Measurements from ENCODE around the gene SKOR1. TPM values are rescaled to one million over a fixed set of nuclear protein-coding genes. Genes with fewer than 3 reads are reported as not detected.

Gene SKOR1
- total and polyA plus RNA-seq, 2 of the 4 experiments (the other 2 are of a cell fraction), result 0.03 TPM; not detected in 1

GRCh38 chr15:67818464-67818863, 6.8 kb upstream of the SKOR1 start:
- intact Hi-C loops (cut with micrococcal nuclease) (no loop called here), in situ Hi-C loops (cut with MboI; ENCODE audit: low sequenced_read_pairs) (no loop called here), dilution Hi-C loops (cut with HindIII; ENCODE audit: low sequenced_read_pairs, unreplicated experiment) (no loop called here)
- Histone ChIP-seq H3K79me1 (ENCODE audit: low read depth in 1 of 2, low read length in 2 of 2) (no peaks in the 10 kb centered on the region; a peak in 1 of 4 replicates), H2AFZ (replicated peaks; ENCODE audit: low read length, poor library complexity) (no peak overlapping the region), H3K18ac (ENCODE audit: low read depth, low read length) (no peak overlapping the region), H2AK5ac (ENCODE audit: low read depth, low read length) (no peak overlapping the region), H2AK9ac (replicated peaks; ENCODE audit: low read depth, low read length, poor library complexity) (no peak overlapping the region), H3K4ac (ENCODE audit: low read depth, low read length) (no peak overlapping the region), H4K20me1 (ENCODE audit: insufficient read depth, low read length) (peaks cover 11% of the 10 kb centered on the region), H3K4me2 (ENCODE audit: low read depth, low read length) (no peak overlapping the region), H3K56ac (ENCODE audit: extremely low read depth, insufficient read depth, low read length) (no peak overlapping the region), H4K5ac (ENCODE audit: low read depth, low read length) (no peak overlapping the region), H3K14ac (replicated peaks; ENCODE audit: low read depth, low read length) (no peak overlapping the region), H3K9me3 (ENCODE audit: control insufficient read depth, insufficient read depth, low read length) (peaks cover 12% of the 10 kb centered on the region; the same call in 1 of the 2 replicates), H2BK120ac (ENCODE audit: low read depth, low read length) (no peak overlapping the region), H2BK5ac (ENCODE audit: low read depth, low read length, poor library complexity, severe bottlenecking) (no peak overlapping the region), H3K4me3 (ENCODE audit: insufficient read depth, low read depth, low read length) (no peak overlapping the region), H3K9me1 (ENCODE audit: insufficient read depth, low read length) (no peaks in the 10 kb centered on the region; the same call in 1 of the 2 replicates), H3K36me3 (ENCODE audit: control insufficient read depth, insufficient read depth, low read length) (no peaks in the 10 kb centered on the region), H3K4me1 (ENCODE audit: control insufficient read depth, insufficient read depth, low read length) (no peaks in the 10 kb centered on the region), H4K8ac (ENCODE audit: low read depth in 2 of 2, low read length in 2 of 2) (no peak overlapping the region), H3K9ac (ENCODE audit: low read depth, low read length) (no peak overlapping the region), H2BK15ac (ENCODE audit: low read depth, low read length) (no peak overlapping the region), H4K91ac (ENCODE audit: insufficient read depth, low read depth, low read length) (no peak overlapping the region), H3K27ac (ENCODE audit: insufficient read depth, low read length) (no peak overlapping the region), H3K27me3 (ENCODE audit: control insufficient read depth, insufficient read depth, low read length) (peaks cover 64% of the 10 kb centered on the region), H2BK20ac (ENCODE audit: low read depth, low read length) (no peak overlapping the region), H3K23ac (ENCODE audit: low read depth, low read length) (no peak overlapping the region)
- POLR2A ChIA-PET (ENCODE audit: unreplicated experiment), result no interaction called here
- WGBS, 2 experiments (ENCODE audit: extremely low coverage in 2 of 2, insufficient read length in 1 of 2), result 43% methylated on average over 1 of the region's 3 CpGs; no CpG with 5 or more reads in 1 of the 2 experiments
- no peak for TF ChIP-seq USF2 (IDR thresholded peaks at IDR 0.05; ENCODE audit: low read depth, low read length)
- no peak for TF ChIP-seq POLR2A (IDR thresholded peaks at IDR 0.05; ENCODE audit: low read depth, low read length)
- no peak for TF ChIP-seq NFE2L2 (IDR thresholded peaks at IDR 0.05; ENCODE audit: low read depth, low read length)
- TF ChIP-seq CEBPB (IDR thresholded peaks at IDR 0.05; ENCODE audit: low read depth, low read length), result no peak
- no peak for TF ChIP-seq CHD1 (IDR thresholded peaks at IDR 0.05; ENCODE audit: low read depth, low read length)
- TF ChIP-seq RCOR1 (IDR thresholded peaks at IDR 0.05; ENCODE audit: insufficient replicate concordance, low read length), result no peak
- no peak for TF ChIP-seq BHLHE40 (IDR thresholded peaks at IDR 0.05; ENCODE audit: low read depth, low read length)
- no peak for TF ChIP-seq SMC3 (IDR thresholded peaks at IDR 0.05; ENCODE audit: low read depth, low read length)
- TF ChIP-seq ELK1 (IDR thresholded peaks at IDR 0.05; ENCODE audit: borderline replicate concordance, low read depth, low read length), result no peak
- TF ChIP-seq MAZ (IDR thresholded peaks at IDR 0.05; ENCODE audit: borderline replicate concordance, low read depth, low read length), result no peak
- TF ChIP-seq FOS (IDR thresholded peaks at IDR 0.05; ENCODE audit: low read depth, low read length), result no peak
- no peak for TF ChIP-seq RAD21 (IDR thresholded peaks at IDR 0.05; ENCODE audit: low read length)
- no peak for TF ChIP-seq CTCF (conservative IDR thresholded peaks at IDR 0.05; ENCODE audit: low read depth, low read length)
- TF ChIP-seq MXI1 (IDR thresholded peaks at IDR 0.05; ENCODE audit: borderline replicate concordance, low read depth, low read length), result no peak
- TF ChIP-seq MAFK (IDR thresholded peaks at IDR 0.05; ENCODE audit: low read depth, low read length), result no peak
- ATAC-seq (ENCODE audit: low read depth) (no peak), DNase-seq (no peak)
- BruUV-seq (replicated peaks), result no TSS peak
- CTCF ChIA-PET, result no interaction called here
